ENCODE results near the gene KBTBD2. TPM values are rescaled to one million over a fixed set of nuclear protein-coding genes. Genes with fewer than 3 reads are reported as not detected.
"Not testable (repeated sequence)": the region's sequence is repeated elsewhere in the genome, so short reads cannot be mapped to it uniquely, and the experiment has no call there.

Gene KBTBD2
- total and polyA plus RNA-seq, 12 donors: 16.0 to 57.0 (median 25.8) TPM

DNA sequence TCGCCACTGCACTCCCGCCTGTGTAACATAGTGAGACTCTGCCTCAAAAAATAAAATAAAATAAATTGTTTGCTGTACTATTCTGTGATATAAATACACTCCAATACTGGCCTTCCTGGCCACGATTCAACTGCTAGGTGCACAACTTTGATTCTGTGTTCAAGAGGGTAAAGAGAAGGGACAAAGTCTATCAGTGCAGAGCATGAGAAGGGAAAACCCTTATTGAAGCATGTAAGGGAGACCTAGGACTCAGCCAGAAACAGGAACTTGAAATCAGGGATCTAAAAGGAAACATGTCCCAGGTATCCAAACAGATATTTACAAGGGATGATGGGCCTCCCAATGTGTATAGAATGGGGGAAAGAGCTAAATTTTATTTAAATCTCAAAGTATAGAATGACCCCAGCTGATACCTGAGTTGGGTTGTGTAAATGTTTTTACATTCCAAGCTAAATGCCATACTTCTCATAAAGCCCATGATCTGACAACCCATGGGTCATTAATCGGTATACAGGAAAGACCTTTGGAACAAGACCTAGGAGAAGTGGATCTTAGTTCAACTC is 9.0 kb upstream of the KBTBD2 start:
- H3K4me1 ChIP-seq (replicated peaks in 1 of 2): no peaks in the 10 kb centered on the region
- H3K36me3 ChIP-seq (replicated peaks in 1 of 2): no peaks in the 10 kb centered on the region
- no peaks in the 10 kb centered on the region for H3K9me3 ChIP-seq (replicated peaks in 1 of 3)
- no peaks in the 10 kb centered on the region for H3K27me3 ChIP-seq
- DNase-seq: no peak
- no peak overlapping the region for H3K4me3 ChIP-seq
- intact Hi-C loops (cut with DNase I): no loop called here
- 89 to 99% (median 94%) methylated on average over 4 of the region's 4 CpGs for WGBS, 4 donors
- TF ChIP-seq POLR2A (IDR thresholded peaks at IDR 0.05): no peak
- no peak overlapping the region for H3K27ac ChIP-seq

DNA sequence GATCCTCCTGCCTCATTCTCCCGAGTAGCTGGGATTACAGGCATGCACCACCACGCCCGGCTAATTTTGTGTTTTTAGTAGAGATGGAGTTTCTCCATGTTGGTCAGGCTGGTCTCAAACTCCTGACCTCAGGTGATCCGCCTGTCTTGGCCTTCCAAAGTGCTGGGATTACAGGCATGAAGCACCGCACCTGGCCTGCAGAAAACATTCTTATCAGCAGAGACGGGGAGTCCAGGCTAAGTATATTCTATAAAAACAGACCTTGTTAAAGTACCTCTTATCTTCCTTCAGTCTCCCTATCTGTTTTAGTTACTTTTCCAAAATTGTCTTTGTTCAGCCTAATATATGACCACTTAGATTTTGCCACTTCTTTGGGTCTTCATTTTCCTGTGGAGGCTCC is 5.8 kb upstream of the KBTBD2 start:
- not testable (repeated sequence) for H3K4me3 ChIP-seq; DNase-seq; H3K4me1 ChIP-seq (replicated peaks in 1 of 2); H3K27me3 ChIP-seq; H3K36me3 ChIP-seq (replicated peaks in 1 of 2); H3K9me3 ChIP-seq (replicated peaks in 1 of 3); H3K27ac ChIP-seq
- intact Hi-C loops (cut with DNase I): loop anchor here in 1 of 2 donors (10.0 kb wide), 1 partner anchor 53 kb away; no protein-coding TSS in a partner anchor
- 82 to 91% (median 84%) methylated on average over 6 of the region's 6 CpGs for WGBS, 4 donors

DNA sequence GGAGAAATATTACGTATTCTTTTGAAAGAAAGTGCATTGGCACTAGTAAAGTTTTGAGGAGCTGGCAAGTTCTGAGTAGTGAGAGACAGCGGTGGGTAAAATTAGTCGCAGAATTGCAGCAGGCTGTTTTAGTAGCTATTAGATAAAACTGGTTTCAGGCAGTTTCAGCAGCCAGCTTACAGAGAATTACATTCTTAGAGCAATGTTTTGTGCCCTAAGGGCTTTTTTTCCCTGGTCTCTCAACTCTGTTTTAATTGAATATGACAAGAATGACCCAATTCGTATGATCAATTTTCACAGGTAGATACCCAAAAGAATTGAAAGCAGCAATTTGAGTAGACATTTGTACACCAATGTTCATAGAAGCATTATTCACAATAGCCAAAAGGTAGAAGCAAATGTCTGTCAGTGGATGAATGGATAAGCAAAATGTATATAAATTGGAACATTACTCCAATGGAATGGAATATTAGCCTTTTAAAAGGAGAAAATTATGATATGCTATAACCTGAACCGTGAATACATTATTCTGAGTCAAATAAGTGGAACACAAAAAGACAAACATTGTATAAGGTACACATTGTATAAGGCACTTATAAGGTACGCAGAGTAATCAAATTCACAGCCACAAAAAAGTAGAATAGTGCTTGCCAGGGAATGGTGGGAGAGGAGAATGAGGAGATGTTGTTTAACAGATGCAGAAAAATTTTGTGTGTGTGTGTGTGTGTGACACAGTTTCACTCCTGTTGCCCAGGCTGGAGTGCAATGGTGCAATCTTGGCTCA is 5.2 kb upstream of the KBTBD2 start:
- WGBS, 4 donors: 89 to 92% (median 91%) methylated on average over 6 of the region's 6 CpGs
- DNase-seq: no peak
- intact Hi-C loops (cut with DNase I): loop anchor here in 1 of 2 donors (10.0 kb wide), 1 partner anchor 52 kb away; no protein-coding TSS in a partner anchor

DNA sequence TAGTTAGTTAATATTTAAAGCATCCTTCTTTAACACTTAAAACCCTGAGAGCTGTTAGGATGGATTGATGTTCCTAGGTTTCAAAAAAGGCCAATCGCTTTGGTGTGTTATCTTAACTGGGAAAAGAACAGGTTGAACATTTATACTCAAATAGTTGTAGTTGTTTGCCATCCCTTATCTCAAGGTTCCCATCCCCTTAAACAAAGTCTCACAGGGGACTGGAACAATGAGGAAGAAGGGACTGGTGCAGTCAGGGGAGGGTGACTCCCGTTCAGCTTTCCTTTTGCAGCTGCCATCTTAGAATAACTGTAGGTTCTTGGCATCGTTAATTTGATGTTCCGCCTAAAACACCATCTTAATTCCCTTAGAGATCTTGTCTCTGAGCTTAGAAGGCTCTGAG is 2.6 kb upstream of the KBTBD2 start:
- H3K27ac ChIP-seq: no peak overlapping the region
- H3K4me3 ChIP-seq: no peak overlapping the region
- peaks cover 18 to 19% of the 10 kb centered on the region in 2 donors for H3K4me1 ChIP-seq (replicated peaks in 1 of 2)
- H3K27me3 ChIP-seq: no peaks in the 10 kb centered on the region
- intact Hi-C loops (cut with DNase I): loop anchor here in 1 of 2 donors (10.0 kb wide), 1 partner anchor 49 kb away; no protein-coding TSS in a partner anchor
- no peak for DNase-seq
- H3K36me3 ChIP-seq (replicated peaks in 1 of 2): no peaks in the 10 kb centered on the region
- no peaks in the 10 kb centered on the region for H3K9me3 ChIP-seq (replicated peaks in 1 of 3)
- no peak for TF ChIP-seq POLR2A (IDR thresholded peaks at IDR 0.05)
- TF ChIP-seq CTCF (IDR thresholded peaks at IDR 0.05): no peak
- 92 to 96% (median 94%) methylated on average over 4 of the region's 4 CpGs for WGBS, 4 donors

More for the DNA sequence above, 5.2 kb upstream of the KBTBD2 start:
- no peaks in the 10 kb centered on the region for H3K9me3 ChIP-seq (replicated peaks in 1 of 3)
- peaks cover 8 to 9% of the 10 kb centered on the region in 2 donors for H3K4me1 ChIP-seq (replicated peaks in 1 of 2)
- H3K27me3 ChIP-seq: no peaks in the 10 kb centered on the region
- no peak overlapping the region for H3K27ac ChIP-seq
- no peaks in the 10 kb centered on the region for H3K36me3 ChIP-seq (replicated peaks in 1 of 2)
- H3K4me3 ChIP-seq: no peak overlapping the region
- TF ChIP-seq CTCF (IDR thresholded peaks at IDR 0.05) (no peak), POLR2A (IDR thresholded peaks at IDR 0.05) (no peak)

DNA sequence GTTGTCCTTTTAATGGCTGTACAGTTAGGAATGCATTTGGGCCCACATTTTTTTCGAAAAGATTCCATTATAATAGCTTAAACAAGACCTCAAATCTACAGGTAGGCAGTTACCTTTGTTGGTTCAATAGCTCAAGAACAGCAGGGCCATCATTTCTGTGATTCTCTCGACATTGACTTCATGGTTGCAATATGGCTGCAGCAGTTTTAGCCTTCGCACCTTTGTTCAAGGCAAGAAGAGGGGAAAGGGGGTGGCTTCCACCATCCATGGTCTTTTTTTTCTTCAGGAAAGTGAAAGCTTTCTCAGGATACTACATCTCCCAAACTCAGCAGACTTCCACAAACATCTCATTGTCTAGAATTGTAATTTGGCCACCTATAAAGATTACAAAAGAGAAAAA is 2.2 kb upstream of the KBTBD2 start:
- H3K9me3 ChIP-seq (replicated peaks in 1 of 3): no peaks in the 10 kb centered on the region
- H3K4me1 ChIP-seq (replicated peaks in 1 of 2): peaks cover 19 to 23% of the 10 kb centered on the region in 2 donors
- H3K27me3 ChIP-seq: no peaks in the 10 kb centered on the region
- intact Hi-C loops (cut with DNase I): loop anchor here in 1 of 2 donors (10.0 kb wide), 1 partner anchor 49 kb away; no protein-coding TSS in a partner anchor
- no peak for DNase-seq
- no peak overlapping the region for H3K27ac ChIP-seq
- no peak overlapping the region for H3K4me3 ChIP-seq
- WGBS, 4 donors: 91 to 96% (median 95%) methylated on average over 3 of the region's 3 CpGs
- H3K36me3 ChIP-seq (replicated peaks in 1 of 2): no peaks in the 10 kb centered on the region
- TF ChIP-seq POLR2A (IDR thresholded peaks at IDR 0.05): no peak
- TF ChIP-seq CTCF (IDR thresholded peaks at IDR 0.05): no peak
